Cardiac atrium fibroblast (primary cell): ENCODE results near the gene KBTBD7. TPM values are rescaled to one million over a fixed set of nuclear protein-coding genes. Genes with fewer than 3 reads are reported as not detected.

Source experiments
- total RNA-seq: library from RNA; depleted of rRNA; stranded (reverse); fragments of >200 nt; gene quantifications from 2 replicates; pipeline ENCODE4 v1.2.3, GENCODE V29; 2015

KBTBD7 gene
- 6.0 and 10.2 TPM in 2 replicates for total RNA-seq

GRCh38 chr13:41193919-41194824, at the start of gene KBTBD7:
Gene KBTBD7, minus strand, starts transcription at chr13:41194569. Its CDS starts 312 bp downstream, at chr13:41194257.

Other genes starting within 250 kb of the KBTBD7 start
- 26.4 and 47.3 TPM in 2 replicates for gene ELF1, start 175.3 kb downstream of the KBTBD7 start, total RNA-seq
- 4.9 and 7.6 TPM in 2 replicates for gene WBP4, start 133.1 kb downstream of the KBTBD7 start, total RNA-seq
- gene KBTBD6, start 61.8 kb downstream of the KBTBD7 start, total RNA-seq, result 5.2 and 8.6 TPM in 2 replicates
- gene MTRF1, start 69.0 kb upstream of the KBTBD7 start, total RNA-seq, result 8.8 and 15.1 TPM in 2 replicates
- 3.6 and 4.9 TPM in 2 replicates for gene NAA16, start 116.7 kb upstream of the KBTBD7 start, total RNA-seq